ENCODE results near the gene FOLH1. TPM values are rescaled to one million over a fixed set of nuclear protein-coding genes. Genes with fewer than 3 reads are reported as not detected.

Gene FOLH1
- 9.9 TPM for total RNA-seq

DNA sequence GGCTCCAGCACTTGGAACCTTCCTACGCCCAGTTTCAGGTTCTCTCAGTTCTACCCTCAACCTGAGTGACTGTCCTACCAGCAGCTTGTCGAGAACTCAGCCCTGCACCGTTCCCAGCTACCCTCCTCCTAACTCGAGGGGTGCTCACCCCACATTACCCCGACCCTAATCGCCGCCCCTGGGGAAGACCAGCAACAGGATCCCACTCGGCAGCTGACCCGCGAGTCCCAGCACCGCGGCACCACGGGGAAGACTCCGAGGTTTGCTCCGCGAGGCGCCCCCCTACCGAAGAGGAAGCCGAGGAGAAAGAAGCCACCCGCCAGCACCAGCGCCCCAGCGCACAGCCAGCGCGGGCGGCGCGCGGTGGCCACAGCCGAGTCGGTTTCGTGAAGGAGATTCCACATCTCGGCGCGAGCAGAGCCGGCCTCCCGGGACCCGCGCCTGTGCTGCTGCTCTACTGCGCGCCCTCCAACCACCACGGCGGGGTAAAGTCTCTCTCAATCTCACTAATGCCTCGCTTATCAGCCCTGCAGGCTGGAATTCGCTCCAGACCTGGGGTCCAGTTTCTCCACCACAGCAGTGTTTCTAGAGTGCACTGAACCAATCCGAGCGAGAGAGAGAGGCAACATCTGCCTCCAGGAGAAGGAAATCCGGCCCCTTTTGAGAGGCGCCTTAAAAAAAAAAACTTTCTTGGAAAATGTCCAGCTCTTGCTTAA lies at the start of gene FOLH1:
TSS of gene FOLH1 (minus strand) at position 597 of the 716 bp plus-strand sequence. CDS start at position 404, 193 bp downstream.

Other genes with a start within 250 kb of the FOLH1 start
- gene TRIM51G, start 224.7 kb downstream of the FOLH1 start, total RNA-seq = not detected
- gene TRIM49B, start 179.8 kb downstream of the FOLH1 start, total RNA-seq = not detected
- not detected for gene TRIM64C, start 149.5 kb downstream of the FOLH1 start, total RNA-seq